PC-9 (cell line): ENCODE results near the gene PXN. TPM values are rescaled to one million over a fixed set of nuclear protein-coding genes. Genes with fewer than 3 reads are reported as not detected.

Source experiments
- BruUV-seq: library from RNA; stranded (reverse); fragments of 400-500 nt; replicated peaks from 2 replicates; lab custom pipeline; 2021; lab: Mats Ljungman, UMichigan
- CTCF ChIA-PET: fragments of 300-600 bp; sonication (Branson Sonifier 250); formaldehyde crosslinking; loops from one replicate; lab custom pipeline; 2022; ENCODE audit warnings: antibody characterized with exemption; lab: Charles Lee
- POLR2A ChIA-PET: fragments of 300-600 bp; sonication (Branson Sonifier 250); formaldehyde crosslinking; loops from one replicate; lab custom pipeline; 2022; ENCODE audit warnings: antibody characterized with exemption; ENCODE audit not compliant: unreplicated experiment; lab: Charles Lee
- DNase-seq, 2 experiments: peaks; one replicate each; pipeline versions ENCODE4 v3.0.0 to v3.0.0-alpha.2; 2015 to 2022; ENCODE audit warnings: mixed read lengths in 1 of 2
- H2AFZ ChIP-seq: fragments of 200-600 bp; sonication (generic); 2 replicates; pipeline ENCODE4 v1.8.1; 2017; ENCODE audit warnings: antibody characterized with exemption
- H3F3A ChIP-seq: fragments of 200-600 bp; sonication (generic); 2 replicates; pipeline ENCODE4 v1.8.1; 2017; ENCODE audit warnings: antibody characterized with exemption, mild to moderate bottlenecking, low read depth; ENCODE audit not compliant: insufficient read depth
- H3K27ac ChIP-seq: fragments of 200-600 bp; sonication (generic); 2 replicates; pipeline ENCODE4 v1.6.1; 2016; ENCODE audit warnings: mixed run types
- H3K27me3 ChIP-seq: fragments of 200-600 bp; sonication (generic); 2 replicates; pipeline ENCODE4 v1.6.1; 2016; ENCODE audit warnings: low read depth, mixed run types; ENCODE audit not compliant: insufficient read depth
- H3K36me3 ChIP-seq: fragments of 200-600 bp; sonication (generic); 2 replicates; pipeline ENCODE4 v1.6.1; 2016; ENCODE audit warnings: low read depth, mixed run types
- H3K4me1 ChIP-seq: fragments of 200-600 bp; sonication (generic); replicated peaks from 2 replicates; pipeline ENCODE4 v1.6.1; 2016; ENCODE audit warnings: mixed run types; ENCODE audit not compliant: insufficient read depth
- H3K4me2 ChIP-seq: fragments of 200-600 bp; sonication (generic); 2 replicates; pipeline ENCODE4 v1.6.1; 2017; ENCODE audit warnings: mixed run types
- H3K4me3 ChIP-seq: fragments of 200-600 bp; sonication (generic); 2 replicates; pipeline ENCODE4 v1.6.1; 2016; ENCODE audit warnings: mixed run types
- H3K79me2 ChIP-seq: fragments of 200-600 bp; sonication (generic); 2 replicates; pipeline ENCODE4 v1.6.1; 2017; ENCODE audit warnings: low read depth, mixed run types
- H3K9me2 ChIP-seq: fragments of 200-600 bp; sonication (generic); 2 replicates; pipeline ENCODE4 v1.8.1; 2017; ENCODE audit warnings: mild to moderate bottlenecking; ENCODE audit not compliant: insufficient read depth
- H3K9me3 ChIP-seq: fragments of 200-600 bp; sonication (generic); 2 replicates; pipeline ENCODE4 v1.8.1; 2016; ENCODE audit warnings: low read depth; ENCODE audit not compliant: insufficient read depth
- H4K20me1 ChIP-seq: fragments of 200-600 bp; sonication (generic); 2 replicates; pipeline ENCODE4 v1.8.1; 2017; ENCODE audit not compliant: insufficient read depth
- CTCF ChIP-seq: fragments of 200-600 bp; sonication (generic); conservative IDR thresholded peaks from 2 replicates; pipeline ENCODE4 v1.6.1; 2017; ENCODE audit warnings: mixed run types, antibody characterized with exemption, mild to moderate bottlenecking, moderate library complexity
- EZH2 ChIP-seq: fragments of 200-600 bp; sonication (generic); IDR thresholded peaks from 2 replicates; pipeline ENCODE4 v1.8.0; 2017; ENCODE audit warnings: antibody characterized with exemption, low read depth
- intact Hi-C: fragments of 100-400 bp; cut with micrococcal nuclease; formaldehyde crosslinking; loops from one replicate; pipeline ENCODE4 v1.10.0; 2022; ENCODE audit not compliant: unreplicated experiment
- total RNA-seq: library from RNA; stranded (reverse); gene quantifications from 2 replicates; pipeline ENCODE4 v1.2.3, GENCODE V29; 2021

Gene PXN
- total RNA-seq, 1 experiment from 2014 or later, result 218 TPM

- POLR2A ChIA-PET, result interaction anchor here (1.1 to 2.1 kb wide), 2 partner anchors 24 to 66 kb away, joined by 11 to 25 read pairs; partner anchors contain the start of genes RNU4-2 and RPLP0
- TSS peak; percentile 18 for BruUV-seq
- Histone ChIP-seq H3K4me1 (peaks cover 26% of the 10 kb centered on the region), H3K79me2 (peaks cover 38% of the 10 kb centered on the region), H3K27me3 (no peaks in the 10 kb centered on the region), H3K4me2 (no peak overlapping the region), H3K27ac (no peak overlapping the region), H3K9me2 (no peaks in the 10 kb centered on the region), H3F3A (peaks cover 18% of the 10 kb centered on the region), H4K20me1 (no peaks in the 10 kb centered on the region), H3K4me3 (no peak overlapping the region), H2AFZ (no peak overlapping the region), H3K36me3 (no peaks in the 10 kb centered on the region), H3K9me3 (no peaks in the 10 kb centered on the region)
- intact Hi-C loops, result no loop called here
- no peak for DNase-seq
- CTCF ChIA-PET, result interaction anchor here (1.2 kb wide), 1 partner anchor 39 kb away, joined by 3 read pairs; no protein-coding TSS in a partner anchor
- TF ChIP-seq CTCF (no peak), EZH2 (no peak)
Measured at GRCh38 chr12:120225200-120225558, 40.4 kb downstream of the PXN start.

- H3K4me2 ChIP-seq, result no peak overlapping the region
- no peaks in the 10 kb centered on the region for H4K20me1 ChIP-seq
- ChIA-PET CTCF (interaction anchor here (1.2 kb wide), 1 partner anchor 40 kb away, joined by 3 read pairs; no protein-coding TSS in a partner anchor), POLR2A (interaction anchor here (0.6 to 2.1 kb wide), 3 partner anchors 15 to 67 kb away, joined by 6 to 25 read pairs (median 11); partner anchors contain the start of genes RNU4-2 and RPLP0)
- H2AFZ ChIP-seq, result no peak overlapping the region
- no peaks in the 10 kb centered on the region for H3K27me3 ChIP-seq
- intact Hi-C loops, result no loop called here
- no TSS peak for BruUV-seq
- no peaks in the 10 kb centered on the region for H3K9me3 ChIP-seq
- H3K36me3 ChIP-seq, result no peaks in the 10 kb centered on the region
- no peak overlapping the region for H3K4me3 ChIP-seq
- H3K79me2 ChIP-seq, result peaks cover 38% of the 10 kb centered on the region
- H3K27ac ChIP-seq, result no peak overlapping the region
- H3K4me1 ChIP-seq, result peaks cover 19% of the 10 kb centered on the region
- peak in 1 of 2 experiments; percentile 63 for DNase-seq
- no peaks in the 10 kb centered on the region for H3K9me2 ChIP-seq
- no peak for TF ChIP-seq CTCF
- no peak for TF ChIP-seq EZH2
- H3F3A ChIP-seq, result peaks cover 12% of the 10 kb centered on the region
Measured at GRCh38 chr12:120224304-120225199, 41.0 kb downstream of the PXN start.

GRCh38 chr12:120223458-120224303, 41.8 kb downstream of the PXN start:
- no peak overlapping the region for H3K4me3 ChIP-seq
- TF ChIP-seq EZH2 (no peak), CTCF (no peak)
- no peaks in the 10 kb centered on the region for H4K20me1 ChIP-seq
- H2AFZ ChIP-seq, result no peak overlapping the region
- no peak overlapping the region for H3K27ac ChIP-seq
- H3K27me3 ChIP-seq, result no peaks in the 10 kb centered on the region
- H3F3A ChIP-seq, result peaks cover 3% of the 10 kb centered on the region; the same call in 1 of the 2 replicates
- no TSS peak for BruUV-seq
- intact Hi-C loops, result no loop called here
- ChIA-PET POLR2A (interaction anchor here (0.6 to 2.1 kb wide), 2 partner anchors 16 to 22 kb away, joined by 6 to 25 read pairs; partner anchors contain the start of gene RPLP0), CTCF (no interaction called here)
- H3K79me2 ChIP-seq, result peaks cover 38% of the 10 kb centered on the region
- no peaks in the 10 kb centered on the region for H3K9me3 ChIP-seq
- peaks cover 11% of the 10 kb centered on the region for H3K4me1 ChIP-seq
- no peak overlapping the region for H3K4me2 ChIP-seq
- H3K9me2 ChIP-seq, result no peaks in the 10 kb centered on the region
- H3K36me3 ChIP-seq, result no peaks in the 10 kb centered on the region
- no peak for DNase-seq
